Activated CD4-positive, alpha-beta T cell treated with anti-CD3 and anti-CD28 coated beads for 48 hours (primary cell): ENCODE data around the gene DNASE2B.

Experiments used
- DNase-seq: peaks from one replicate; pipeline ENCODE4 v3.0.0-alpha.2; 2020

The DNASE2B gene

DNA sequence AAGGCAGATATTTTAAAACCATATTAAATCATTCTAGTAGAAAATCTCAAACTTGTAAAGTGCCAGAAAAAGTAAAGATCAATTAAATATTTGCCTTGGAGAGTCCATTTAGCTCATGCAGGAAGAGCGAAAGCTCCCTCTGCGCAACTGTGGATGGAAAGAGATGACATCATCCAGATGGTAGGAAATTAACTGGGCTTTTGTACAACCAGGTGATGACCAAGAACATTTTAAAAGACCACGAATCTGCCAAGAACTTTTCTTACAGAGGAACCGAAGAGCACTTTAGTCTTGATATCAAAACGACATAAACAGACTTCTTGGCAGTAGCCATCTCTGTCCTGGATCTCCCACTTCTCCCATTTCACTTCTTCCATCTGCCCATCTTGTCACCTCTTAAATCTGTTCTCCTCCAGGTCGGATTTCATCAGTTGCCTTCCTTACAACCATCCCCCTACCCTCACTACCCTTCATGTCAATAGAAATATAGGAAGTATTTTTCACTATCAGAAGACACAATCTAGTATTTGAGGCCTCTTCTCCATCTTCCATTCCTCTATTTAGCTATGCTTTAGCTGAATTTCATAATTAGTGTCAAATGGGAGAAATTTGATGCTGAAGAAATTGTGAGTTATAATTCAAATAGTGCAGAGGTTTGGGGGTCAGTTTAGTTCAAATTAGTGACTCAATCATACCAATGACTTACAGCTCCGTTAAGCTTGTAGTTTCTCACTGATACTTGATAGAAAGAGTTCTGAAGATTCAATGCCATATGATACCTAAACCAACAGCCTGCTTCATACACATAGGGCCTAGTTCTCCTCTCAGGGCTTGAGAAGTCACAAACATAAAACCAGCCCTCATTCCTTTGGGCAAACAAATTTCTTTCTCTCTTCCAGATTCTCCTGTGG, 22.0 kb upstream of the DNASE2B start:
- no peak for DNase-seq

DNA sequence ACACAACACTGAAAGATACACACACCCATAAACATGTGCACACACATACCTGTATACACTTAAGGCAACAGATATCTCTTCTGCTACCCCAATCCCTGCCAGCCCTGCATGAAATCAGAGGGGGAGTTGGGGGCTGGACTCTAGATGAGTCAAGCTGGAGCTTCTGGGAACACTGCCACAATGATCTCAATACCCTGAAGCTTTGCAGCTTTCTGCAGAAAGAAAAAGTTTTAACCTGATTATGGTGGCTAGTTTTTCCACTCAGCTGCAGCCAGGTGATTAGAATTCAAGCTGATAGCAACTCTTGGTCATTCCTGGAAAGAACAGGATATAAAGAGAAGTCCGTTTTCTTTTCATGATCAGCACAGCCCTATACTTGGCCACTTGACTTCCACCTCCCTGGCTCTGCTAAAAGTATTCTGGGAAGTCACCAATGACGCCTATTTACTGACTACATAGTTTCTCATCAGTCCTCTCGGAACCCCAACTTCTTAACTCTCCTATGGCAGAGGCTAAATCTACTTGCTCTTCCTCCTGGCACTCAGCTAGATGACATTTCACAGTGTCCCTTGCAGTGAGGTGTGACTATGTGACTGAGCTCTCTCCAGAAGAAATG, 20.7 kb upstream of the DNASE2B start:
- no peak for DNase-seq

DNA sequence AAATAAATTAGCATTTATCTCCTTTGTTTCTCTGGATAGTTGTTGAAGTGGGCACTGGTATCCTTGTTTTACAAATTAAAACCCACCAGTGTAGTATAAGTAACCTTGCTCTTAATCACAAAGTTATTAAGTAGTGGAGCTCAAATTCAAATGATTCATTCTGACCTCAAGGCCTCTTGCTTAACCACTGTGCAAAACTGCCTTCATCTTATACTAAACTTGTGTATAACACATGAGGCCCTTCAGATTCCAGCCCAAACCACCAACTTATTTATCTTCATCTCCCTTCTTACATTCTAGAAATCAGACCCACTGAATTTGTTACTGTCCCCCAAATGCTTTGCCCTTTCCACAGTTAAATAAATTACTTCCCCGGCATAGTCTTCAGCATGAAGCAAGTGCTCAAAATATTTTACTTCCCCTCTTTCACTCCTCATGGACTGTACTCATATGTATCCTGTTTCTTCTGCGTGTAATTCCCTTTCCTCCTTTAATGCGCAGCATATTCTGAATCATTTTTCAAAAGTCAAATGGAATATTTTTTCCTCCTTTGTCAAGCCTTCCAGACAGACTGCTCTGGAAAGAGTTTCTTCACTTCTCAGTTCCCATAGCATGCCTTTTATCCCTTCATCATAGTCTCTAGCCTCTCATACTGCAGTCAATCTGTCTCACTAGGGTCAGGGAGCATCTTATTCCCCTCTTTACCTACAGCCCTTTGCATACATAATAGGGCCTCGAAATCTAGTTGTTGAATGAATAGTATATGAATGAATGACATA, 19.0 kb upstream of the DNASE2B start:
- no peak for DNase-seq

DNA sequence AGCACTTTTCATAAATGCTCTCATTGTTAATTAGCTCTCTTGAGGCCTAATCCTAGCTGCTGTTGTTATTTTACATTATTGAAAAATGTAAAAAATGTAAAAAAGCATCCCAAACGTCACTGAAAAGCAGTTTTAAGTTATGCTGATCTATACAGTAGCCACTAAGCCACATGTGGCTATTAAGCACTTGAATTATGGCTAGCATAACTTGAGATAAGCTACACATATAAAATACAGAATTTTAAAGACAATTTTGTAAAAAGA, 18.4 kb upstream of the DNASE2B start:
- no peak for DNase-seq

DNA sequence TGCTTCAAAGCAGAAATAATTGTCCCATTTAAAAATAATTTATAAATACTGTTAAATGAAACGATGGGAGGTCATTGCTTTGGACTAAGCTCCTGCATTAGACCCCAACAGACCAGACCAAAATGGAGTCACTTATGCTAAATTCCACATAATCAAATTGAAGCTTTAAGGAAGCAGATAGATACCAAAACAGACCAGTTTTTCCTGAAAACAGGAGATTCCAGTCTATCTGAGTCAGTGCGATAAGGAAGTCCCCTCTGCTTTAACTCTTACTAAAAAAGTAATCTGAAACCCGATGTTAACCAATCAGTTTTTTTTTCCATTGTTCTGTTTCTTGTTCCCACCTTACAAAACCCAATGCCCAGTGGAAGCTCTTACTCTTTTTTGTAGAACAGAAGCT, 16.2 kb upstream of the DNASE2B start:
- no peak for DNase-seq

DNA sequence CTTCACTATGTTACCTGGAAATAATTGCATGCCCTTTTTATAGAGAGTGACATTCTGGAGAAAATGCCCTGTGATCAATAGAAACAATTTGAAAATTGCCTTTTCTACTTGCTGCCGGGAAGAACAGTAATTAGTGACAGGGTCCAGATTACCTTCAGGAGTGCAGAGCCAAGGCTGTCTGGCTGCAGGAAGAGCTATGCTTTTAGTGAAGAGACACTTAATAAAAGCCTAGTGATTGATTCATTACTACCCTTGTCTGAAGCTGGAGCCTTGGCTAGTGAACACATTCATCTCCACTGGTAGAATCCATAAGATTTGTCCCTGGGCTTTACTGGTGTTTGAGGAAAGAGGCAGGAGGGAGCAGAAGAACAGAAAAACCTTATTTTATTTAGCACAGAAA, 12.9 kb upstream of the DNASE2B start:
- DNase-seq, result no peak

DNA sequence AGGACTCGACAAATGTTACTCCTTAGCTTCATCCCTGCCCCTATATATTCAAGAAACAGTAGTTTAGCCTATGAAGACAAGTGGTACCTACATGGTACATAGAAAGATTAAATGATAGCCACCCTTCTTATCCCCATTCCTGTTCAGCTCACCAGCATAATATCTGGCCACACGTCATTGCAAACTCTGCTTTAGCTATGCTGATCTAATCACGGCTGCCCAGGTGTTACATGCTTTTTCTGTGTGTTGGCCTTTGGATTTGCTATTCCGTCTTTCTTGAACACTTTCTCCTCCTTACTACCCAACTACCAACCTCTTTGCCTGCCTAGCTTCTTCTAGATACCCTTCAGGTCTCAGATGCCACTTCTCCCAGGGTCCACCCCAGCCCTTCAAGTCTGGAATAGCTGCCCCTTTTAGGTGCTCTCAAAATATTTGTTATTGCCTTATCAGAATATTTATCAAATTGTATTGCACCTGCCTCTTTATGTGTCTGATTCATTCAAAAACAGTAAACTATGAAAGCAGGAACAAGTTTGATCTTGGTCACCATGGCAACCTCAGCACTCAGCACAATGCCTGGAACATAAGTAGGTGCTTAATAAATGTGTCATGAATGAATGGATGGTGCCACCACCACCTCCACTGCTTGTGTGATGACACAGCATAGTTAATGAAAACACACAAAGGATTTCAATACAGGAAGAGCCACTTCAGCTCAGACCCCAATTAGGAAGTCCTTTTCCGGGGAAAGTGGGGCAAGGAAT, 11.4 kb upstream of the DNASE2B start:
- DNase-seq, result no peak

DNA sequence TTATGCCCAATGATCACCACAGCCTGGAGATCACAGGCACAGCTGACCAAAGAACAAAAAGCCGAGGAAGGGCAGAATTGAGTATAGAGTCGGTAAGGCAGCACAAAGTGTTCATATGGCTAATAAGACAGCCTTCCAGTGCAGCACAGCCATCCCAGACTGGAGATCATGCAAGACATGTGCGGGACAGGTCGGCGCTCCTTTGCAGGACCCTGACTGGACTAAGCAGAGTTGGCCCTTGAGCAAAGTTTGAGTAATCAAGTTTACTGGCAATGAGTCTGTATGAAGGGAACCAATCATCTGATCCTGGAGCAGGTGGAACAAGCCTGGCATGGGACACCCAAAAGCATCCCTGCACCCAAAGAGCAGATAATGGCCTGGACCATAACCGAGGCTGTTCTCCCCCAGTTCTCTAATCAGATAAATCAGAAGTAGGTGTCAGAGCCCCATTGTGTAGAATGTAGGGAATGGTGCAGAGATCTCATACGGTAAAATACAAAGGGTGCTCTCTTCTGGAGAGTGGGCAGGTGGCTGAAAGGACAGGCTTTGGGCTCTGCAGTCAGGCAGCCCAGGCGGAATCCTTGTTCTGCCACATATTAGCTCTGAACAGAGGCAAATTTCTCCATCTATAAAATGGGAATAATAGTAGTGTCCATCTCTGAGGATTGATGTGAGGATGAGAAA, 10.7 kb upstream of the DNASE2B start:
- no peak for DNase-seq

DNA sequence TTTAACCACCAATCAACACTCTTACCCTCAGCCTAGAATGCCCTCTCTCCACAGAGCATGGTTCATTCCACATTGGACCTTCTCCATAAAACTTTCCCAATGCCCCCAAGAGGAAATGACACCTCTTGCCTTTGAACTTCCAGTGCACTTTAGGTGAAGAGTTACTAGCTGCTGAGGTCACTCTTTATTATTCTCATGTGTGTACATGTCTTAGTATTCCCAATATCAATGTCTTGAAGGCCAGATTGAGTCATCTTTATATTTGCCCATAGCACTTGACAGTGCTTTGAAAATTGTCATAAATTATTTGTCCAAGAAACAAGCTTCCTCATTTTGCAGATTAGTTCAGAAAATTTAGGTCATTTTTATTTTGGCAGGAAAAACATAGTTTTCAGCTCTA, 8.1 kb upstream of the DNASE2B start:
- DNase-seq, result no peak

DNA sequence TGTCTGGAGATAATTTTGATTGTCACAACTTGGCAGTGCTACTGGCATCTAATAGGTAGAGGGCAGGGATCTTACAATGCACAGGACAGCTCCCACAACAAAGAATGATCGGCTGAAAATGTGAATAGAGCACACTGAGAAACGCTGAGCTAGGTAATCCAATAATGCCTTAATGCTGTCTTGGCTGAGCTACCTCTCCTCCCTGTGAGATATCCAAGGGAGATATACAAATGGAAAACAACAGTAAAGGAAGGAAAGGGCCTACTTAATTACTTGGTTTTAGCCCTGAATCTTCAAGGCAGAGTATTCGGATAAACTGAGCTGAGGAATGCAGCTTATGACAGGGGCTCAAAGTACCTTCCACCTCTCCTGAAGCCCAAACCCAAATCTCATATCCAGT, 2.9 kb downstream of the DNASE2B start:
- DNase-seq, result no peak

DNA sequence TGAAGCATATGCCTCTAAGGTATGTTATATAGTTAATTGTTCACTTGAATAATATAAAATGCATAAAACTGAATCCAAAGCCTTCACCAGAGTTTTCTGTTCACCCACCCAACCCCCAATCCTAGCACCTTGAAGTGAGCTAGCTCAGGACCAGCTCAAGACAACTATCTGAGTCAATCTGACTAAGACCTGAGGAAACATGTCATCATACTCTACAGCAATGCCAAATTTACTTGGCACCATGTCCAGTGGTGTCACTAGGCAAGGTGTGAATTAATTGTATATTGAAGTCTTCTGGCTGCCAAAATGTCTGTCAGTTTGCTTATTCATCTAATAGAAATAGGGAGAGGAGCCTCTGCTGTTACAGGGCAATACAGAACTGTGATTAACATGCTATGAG, 3.8 kb downstream of the DNASE2B start:
- DNase-seq, result no peak

DNA sequence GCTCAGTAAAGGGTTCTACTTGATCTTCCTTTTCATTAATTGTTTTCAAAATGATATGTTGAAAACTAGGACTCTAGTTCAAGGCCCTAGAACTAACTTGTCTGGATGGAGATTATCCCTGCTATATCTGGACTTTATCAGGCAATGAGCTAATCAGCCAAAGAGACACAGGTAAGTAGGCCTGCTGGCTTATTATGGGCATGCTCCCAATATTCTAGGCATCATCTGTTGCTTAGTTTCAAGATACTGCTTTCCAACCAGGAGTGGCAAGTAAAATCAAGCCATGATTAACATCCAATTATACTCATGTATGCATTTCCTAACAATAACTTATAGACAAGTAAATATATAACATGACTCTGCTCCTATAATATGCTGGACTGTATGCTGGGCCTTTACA, 4.2 kb downstream of the DNASE2B start:
- DNase-seq, result no peak

DNA sequence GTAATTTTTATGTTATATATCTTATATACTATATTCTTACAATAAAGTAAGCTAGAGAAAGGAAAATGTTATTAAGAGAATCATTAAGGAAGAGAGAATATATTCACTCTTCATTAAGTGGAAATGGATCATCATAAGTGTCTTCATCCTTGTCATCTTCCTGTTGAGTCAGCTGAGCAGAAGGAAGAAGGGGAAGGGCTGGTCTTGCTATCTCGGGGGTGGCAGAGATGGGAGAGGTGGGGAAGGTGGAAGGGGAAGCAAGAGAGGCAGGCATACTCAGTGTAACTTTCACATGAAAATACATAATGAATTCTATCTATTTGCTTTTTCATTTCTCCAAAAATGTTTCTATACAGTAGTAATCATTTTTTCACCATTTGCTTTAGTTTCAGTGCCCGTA, 5.1 kb downstream of the DNASE2B start:
- DNase-seq, result no peak

DNA sequence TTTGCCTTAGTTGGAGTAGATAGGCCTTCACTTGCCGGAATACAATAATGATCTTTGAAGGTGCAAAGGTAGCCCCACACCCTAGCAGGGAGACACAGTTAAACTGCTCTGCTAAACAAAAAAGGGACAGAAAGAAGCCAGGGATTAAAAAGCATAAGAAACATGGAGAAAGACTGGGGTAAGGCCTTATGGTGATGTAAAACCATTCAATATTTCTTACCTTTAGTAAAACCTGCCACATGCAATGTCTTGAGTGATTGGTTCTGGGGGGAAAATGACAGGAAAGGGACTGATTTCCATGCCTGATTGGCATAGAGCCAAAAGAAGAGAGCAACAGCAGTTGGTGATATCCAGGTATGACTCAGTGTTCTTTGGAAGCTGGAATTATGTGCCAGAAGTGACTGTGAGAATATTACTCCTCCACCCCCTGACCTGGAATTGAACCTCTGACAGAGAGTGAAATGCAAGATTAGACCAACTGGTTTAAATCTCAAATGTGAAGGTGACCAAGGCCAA, 8.1 kb downstream of the DNASE2B start:
- no peak for DNase-seq

DNA sequence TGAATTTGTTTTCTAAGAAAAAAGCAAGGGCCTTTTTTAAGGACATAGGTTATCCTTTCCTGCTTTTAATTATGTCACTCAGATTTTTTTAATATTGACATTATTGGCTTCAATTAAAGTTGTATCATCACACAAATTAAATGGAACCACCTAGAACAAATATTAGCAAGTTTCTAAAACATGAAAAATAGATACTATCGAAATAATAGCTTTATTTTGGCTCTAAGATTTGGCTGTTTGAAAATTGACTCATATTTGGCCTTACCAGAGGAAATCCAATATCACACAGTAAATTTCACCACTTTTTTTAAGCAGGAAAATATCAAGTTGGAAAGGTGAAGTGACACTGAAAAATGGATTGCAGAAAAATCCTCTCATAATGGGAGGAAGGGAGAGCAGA, 9.2 kb downstream of the DNASE2B start:
- no peak for DNase-seq

DNA sequence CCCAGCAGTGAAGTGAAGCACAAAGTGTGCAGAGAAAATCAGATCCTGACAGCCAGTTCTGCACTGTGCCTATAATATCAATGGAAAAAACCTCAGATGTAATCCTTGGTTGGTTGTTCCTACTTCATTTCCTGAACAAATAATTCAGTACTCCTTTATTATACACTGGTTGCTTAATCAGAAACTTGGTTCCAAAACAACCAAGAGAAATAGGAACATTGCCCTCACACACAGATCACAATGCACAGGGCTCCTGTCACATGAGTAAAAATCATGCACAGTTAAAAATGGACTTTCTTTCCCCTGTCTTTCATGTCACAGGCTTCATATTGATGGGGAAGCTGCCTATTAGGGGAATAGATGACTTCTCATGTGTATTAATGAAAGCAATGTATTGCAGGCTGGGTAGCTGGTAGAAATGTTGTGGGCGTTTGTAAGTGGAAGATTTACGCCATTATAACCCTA, 9.7 kb downstream of the DNASE2B start:
- no peak for DNase-seq

DNA sequence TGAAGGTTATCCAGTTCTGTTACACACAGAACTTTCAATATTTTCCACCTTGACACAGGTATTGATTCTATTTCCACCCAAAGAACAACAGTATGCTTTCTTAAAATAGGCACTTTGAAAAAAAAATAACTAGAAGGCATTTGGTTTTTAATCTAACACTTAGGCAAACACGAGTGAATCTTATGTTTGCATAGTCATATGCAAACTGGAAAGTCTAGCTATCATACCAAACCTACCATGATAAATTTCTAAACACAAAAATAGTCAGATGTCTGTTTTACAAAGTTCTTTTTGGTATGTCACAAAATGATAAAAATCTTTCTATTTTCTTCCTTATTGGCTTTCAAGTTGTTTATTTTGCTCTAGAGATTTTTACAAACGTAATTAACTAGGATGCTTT, 11.6 kb downstream of the DNASE2B start:
- no peak for DNase-seq

DNA sequence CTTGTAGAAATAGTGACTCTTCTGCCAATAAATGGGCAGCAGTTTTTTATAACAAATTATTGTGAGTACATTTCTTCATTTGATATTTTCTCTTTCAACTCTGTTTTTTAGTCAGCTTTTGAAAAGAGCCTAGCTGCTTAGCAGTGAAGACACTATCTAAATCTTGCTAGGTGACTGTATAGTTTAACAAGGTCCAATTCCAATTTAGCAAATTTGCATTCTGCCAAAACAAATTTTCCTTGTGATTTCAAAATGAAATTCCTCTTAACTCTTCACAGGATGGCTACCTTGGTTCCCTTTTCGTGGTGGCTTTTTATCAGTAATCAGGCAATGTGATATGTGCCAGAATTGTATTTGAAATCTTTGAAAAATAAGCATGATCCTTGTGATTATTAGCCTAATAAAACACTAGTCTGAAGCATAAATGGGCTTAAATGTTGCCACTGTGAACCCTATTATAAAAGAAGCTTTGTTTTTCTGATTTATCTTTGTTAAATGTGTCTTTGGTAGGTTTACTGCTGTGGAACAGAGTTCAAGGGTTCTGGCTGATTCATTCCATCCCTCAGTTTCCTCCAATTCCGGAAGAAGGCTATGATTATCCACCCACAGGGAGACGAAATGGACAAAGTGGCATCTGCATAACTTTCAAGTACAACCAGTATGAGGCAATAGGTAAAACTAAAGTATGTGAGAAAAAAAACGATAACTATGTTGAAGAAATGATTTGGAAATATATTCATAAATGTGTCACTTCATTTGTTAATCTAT, 12.2 kb downstream of the DNASE2B start:
- no peak for DNase-seq

DNA sequence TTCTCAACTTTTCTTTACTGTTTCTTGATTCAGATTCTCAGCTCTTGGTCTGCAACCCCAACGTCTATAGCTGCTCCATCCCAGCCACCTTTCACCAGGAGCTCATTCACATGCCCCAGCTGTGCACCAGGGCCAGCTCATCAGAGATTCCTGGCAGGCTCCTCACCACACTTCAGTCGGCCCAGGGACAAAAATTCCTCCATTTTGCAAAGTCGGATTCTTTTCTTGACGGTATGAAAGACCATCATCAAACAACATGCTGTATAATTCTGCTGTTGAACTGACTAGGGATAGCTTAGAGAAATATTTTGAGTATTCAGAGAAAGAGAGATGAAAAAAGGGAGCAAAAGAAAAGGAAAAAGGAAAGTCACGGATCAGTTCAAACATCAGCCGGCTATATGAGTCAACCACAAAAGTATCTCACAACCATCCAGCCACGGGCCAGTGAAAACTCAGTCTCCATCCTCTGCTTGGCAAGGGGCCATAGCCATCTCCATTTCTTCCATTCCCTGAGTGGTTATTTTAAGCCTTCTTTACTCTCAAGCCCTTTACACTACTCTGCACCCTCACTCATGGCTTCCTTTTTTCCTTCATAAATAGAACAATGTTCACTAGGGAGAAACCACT, 14.1 kb downstream of the DNASE2B start:
- no peak for DNase-seq

DNA sequence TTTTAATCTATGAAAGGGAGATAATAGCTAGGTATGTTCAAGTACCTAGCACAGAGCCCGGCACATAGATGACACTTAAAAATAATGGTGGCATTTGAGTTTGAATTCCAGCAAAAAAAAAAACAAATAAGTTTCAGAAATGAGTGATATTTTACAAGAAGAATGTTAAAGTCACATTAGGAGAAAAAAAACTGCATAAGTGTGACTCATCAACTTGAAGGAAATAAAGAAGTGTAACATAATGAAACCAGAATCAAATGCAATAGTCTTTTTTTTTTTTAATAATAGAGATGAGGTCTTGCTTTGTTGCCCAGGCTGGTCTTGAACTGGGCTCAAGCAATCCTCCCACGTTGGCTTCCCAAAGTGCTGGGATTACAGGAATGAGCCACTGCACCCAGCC, 17.1 kb downstream of the DNASE2B start:
- no peak for DNase-seq

DNA sequence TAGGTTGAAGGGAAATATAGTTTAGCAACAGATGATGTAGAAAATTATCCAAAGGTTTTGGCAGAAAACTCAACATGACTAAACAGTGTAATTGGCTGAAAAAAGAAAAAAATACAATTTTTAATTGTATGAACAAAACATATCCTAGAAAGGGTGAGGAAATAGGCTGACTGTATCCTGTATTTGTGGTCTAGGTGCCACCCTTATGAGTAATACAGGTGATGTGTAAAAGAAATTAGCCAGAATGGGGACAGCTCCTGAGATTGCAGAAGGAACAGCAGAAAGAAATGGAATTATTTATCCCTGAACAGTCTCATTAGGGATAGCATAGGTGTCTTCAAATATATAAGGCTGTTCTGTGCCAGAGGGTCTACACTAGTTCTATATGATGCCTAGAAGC, 24.6 kb downstream of the DNASE2B start:
- DNase-seq, result no peak
